VCaP (cell line): ENCODE data around the gene WDR18.

ENCODE experiments used
- H3K27ac ChIP-seq: fragments of 450-650 bp; 2 replicates; pipeline ENCODE4 v1.5.1; 2017
- CTCF ChIP-seq: fragments of 450-650 bp; conservative IDR thresholded peaks from 2 replicates; pipeline ENCODE4 v1.5.1; 2017; ENCODE audit warnings: mild to moderate bottlenecking, moderate library complexity

The WDR18 gene

GRCh38 chr19:1015782-1016646 is 31.9 kb downstream of the WDR18 start:
- H3K27ac ChIP-seq = no peak overlapping the region
- no peak for TF ChIP-seq CTCF

GRCh38 chr19:1016647-1017114 is 32.5 kb downstream of the WDR18 start:
- H3K27ac ChIP-seq = no peak overlapping the region
- TF ChIP-seq CTCF = no peak

GRCh38 chr19:1017115-1017905 is 33.2 kb downstream of the WDR18 start:
- no peak for TF ChIP-seq CTCF
- H3K27ac ChIP-seq = no peak overlapping the region

GRCh38 chr19:1017906-1018305 is 33.8 kb downstream of the WDR18 start:
- H3K27ac ChIP-seq = no peak overlapping the region
- TF ChIP-seq CTCF = no peak

- no peak overlapping the region for H3K27ac ChIP-seq
- no peak for TF ChIP-seq CTCF
Observed at GRCh38 chr19:1018393-1018792, 34.2 kb downstream of the WDR18 start.

- peak overlapping the region; percentile 87; the same call in 1 of the 2 replicates for H3K27ac ChIP-seq
- no peak for TF ChIP-seq CTCF
Observed at GRCh38 chr19:1018932-1019615, 34.9 kb downstream of the WDR18 start.

GRCh38 chr19:1019616-1019961 is 35.4 kb downstream of the WDR18 start:
- peak overlapping the region; percentile 87; the same call in 1 of the 2 replicates for H3K27ac ChIP-seq
- TF ChIP-seq CTCF = no peak
